Thoracic aorta (tissue), 2 donors: ENCODE data around the gene NAALADL1. TPM values are rescaled to one million over a fixed set of nuclear protein-coding genes. Genes with fewer than 3 reads are reported as not detected.

Source experiments
- ATAC-seq: fragments of 150-250 bp; one replicate; pipeline ENCODE4 v1.8.0; 2017; ENCODE audit warnings: low read depth; ENCODE audit not compliant: insufficient number of reproducible peaks, low FRiP score
- DNase-seq: peaks from one replicate; pipeline ENCODE4 v3.0.0-alpha.2; 2020; ENCODE audit warnings: low spot score
- H3K27ac ChIP-seq, 2 donors: fragments of 200-600 bp; sonication (generic); 1 replicate in 1 of 2; 2 replicates in 1 of 2; pipeline ENCODE4 v1.5.1; 2016; ENCODE audit warnings: mild to moderate bottlenecking in 2 of 2, moderate library complexity in 2 of 2
- H3K27me3 ChIP-seq: fragments of 200-600 bp; sonication (generic); replicated peaks from 2 replicates; pipeline ENCODE4 v1.6.0; 2016; ENCODE audit warnings: mild to moderate bottlenecking; ENCODE audit not compliant: insufficient read depth
- H3K36me3 ChIP-seq: fragments of 200-600 bp; sonication (generic); one replicate; pipeline ENCODE4 v1.5.1; 2016
- H3K4me1 ChIP-seq, 2 donors: fragments of 200-600 bp; sonication (generic); 1 replicate in 1 of 2; 2 replicates in 1 of 2; pipeline versions ENCODE4 v1.5.1 to v1.6.0; 2016; ENCODE audit warnings: low read depth in 2 of 2, mild to moderate bottlenecking in 1 of 2; ENCODE audit not compliant: control insufficient read depth in 1 of 2
- H3K4me3 ChIP-seq: fragments of 200-600 bp; sonication (generic); 2 replicates; pipeline ENCODE4 v1.5.1; 2016; ENCODE audit warnings: mild to moderate bottlenecking
- H3K9me3 ChIP-seq: fragments of 200-600 bp; sonication (generic); 2 replicates; pipeline ENCODE4 v1.5.1; 2016
- total RNA-seq, 2 donors: library from RNA; depleted of rRNA; stranded (reverse); fragments of >200 nt; gene quantifications; one replicate each; pipeline versions ENCODE4 v1.1.0 to v1.2.3, GENCODE V29; 2016
- TF ChIP-seq, protein P1 (sequence below): fragments of 200-600 bp; sonication (generic); IDR thresholded peaks from one replicate; pipeline ENCODE4 v1.5.1; 2019; ENCODE audit warnings: antibody characterized with exemption

NAALADL1 gene
- total RNA-seq, 2 donors from 2014 or later: 25.8 to 47.1 TPM

DNA sequence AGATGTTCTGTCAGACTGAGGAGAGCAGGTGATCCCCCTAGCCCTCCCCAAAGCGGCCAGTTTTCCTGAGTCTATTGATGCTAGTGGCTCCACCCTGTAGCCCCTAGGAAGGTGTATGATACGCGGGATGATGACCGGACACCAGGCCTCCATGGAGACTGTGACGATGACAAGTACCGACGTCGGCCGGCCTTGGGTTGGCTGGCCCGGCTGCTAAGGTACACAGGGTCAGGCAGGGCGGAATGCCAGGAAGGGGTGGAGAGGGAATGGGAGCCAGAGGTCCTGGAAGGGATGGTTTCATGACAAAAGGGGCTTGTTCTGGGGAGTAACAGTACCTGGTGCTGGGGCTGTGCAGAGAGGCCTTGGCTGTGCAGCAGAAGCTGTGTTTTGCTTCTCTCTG, 28.9 kb upstream of the NAALADL1 start:
- Histone ChIP-seq H3K4me3 (no peak overlapping the region), H3K4me1 (peaks cover 10 to 22% of the 10 kb centered on the region in 2 donors), H3K27ac (no peak overlapping the region), H3K27me3 (no peaks in the 10 kb centered on the region), H3K9me3 (no peaks in the 10 kb centered on the region), H3K36me3 (peaks cover 15% of the 10 kb centered on the region)
- DNase-seq (no peak), ATAC-seq (no peak)
- TF ChIP-seq, protein P1, sequence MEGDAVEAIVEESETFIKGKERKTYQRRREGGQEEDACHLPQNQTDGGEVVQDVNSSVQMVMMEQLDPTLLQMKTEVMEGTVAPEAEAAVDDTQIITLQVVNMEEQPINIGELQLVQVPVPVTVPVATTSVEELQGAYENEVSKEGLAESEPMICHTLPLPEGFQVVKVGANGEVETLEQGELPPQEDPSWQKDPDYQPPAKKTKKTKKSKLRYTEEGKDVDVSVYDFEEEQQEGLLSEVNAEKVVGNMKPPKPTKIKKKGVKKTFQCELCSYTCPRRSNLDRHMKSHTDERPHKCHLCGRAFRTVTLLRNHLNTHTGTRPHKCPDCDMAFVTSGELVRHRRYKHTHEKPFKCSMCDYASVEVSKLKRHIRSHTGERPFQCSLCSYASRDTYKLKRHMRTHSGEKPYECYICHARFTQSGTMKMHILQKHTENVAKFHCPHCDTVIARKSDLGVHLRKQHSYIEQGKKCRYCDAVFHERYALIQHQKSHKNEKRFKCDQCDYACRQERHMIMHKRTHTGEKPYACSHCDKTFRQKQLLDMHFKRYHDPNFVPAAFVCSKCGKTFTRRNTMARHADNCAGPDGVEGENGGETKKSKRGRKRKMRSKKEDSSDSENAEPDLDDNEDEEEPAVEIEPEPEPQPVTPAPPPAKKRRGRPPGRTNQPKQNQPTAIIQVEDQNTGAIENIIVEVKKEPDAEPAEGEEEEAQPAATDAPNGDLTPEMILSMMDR: no peak

- Histone ChIP-seq H3K4me1 (peaks cover 10 to 22% of the 10 kb centered on the region in 2 donors), H3K27ac (no peak overlapping the region), H3K4me3 (no peak overlapping the region), H3K9me3 (no peaks in the 10 kb centered on the region), H3K36me3 (peaks cover 15% of the 10 kb centered on the region), H3K27me3 (no peaks in the 10 kb centered on the region)
- TF ChIP-seq, protein P1: no peak
- ATAC-seq (no peak), DNase-seq (no peak)
Observed at GRCh38 chr11:65086809-65087208, 28.5 kb upstream of the NAALADL1 start.

- Histone ChIP-seq H3K27ac (no peak overlapping the region), H3K4me3 (no peak overlapping the region), H3K27me3 (no peaks in the 10 kb centered on the region), H3K9me3 (no peaks in the 10 kb centered on the region), H3K36me3 (peaks cover 15% of the 10 kb centered on the region), H3K4me1 (peaks cover 10 to 22% of the 10 kb centered on the region in 2 donors)
- ATAC-seq: no peak
- no peak for DNase-seq
- TF ChIP-seq, protein P1: no peak
Observed at GRCh38 chr11:65085446-65085845, 27.1 kb upstream of the NAALADL1 start.

DNA sequence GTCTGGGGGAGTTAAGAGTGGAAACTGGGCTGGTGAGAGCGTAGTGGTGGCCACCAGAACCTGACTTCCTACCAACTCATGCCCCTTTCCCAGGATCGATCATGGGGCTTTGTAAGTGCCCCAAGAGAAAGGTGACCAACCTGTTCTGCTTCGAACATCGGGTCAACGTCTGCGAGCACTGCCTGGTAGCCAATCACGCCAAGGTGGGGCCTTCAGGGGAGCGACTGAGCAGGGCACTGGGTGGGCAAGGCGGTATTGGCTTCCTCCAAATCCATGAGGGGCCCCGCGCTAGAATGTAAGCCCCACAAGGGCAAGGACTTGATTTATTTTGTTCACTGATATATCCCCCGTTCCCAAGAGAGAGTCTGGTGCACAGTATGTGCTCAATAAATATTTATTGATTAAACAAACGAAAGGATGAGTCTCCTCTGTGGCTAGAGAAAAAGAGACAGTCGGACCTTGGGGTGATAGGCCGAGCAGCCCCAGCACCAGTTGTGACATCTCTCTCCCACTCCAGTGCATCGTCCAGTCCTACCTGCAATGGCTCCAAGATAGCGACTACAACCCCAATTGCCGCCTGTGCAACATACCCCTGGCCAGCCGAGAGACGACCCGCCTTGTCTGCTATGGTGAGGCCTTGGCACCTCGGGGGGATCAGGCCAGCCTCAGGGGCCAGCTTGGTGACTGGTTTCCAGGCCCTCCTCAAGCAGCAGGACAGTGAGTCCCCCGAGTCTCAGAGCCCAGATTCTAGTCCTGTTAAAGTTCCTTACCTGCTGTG, 26.4 kb upstream of the NAALADL1 start:
- TF ChIP-seq, protein P1: no peak
- no peak for ATAC-seq
- Histone ChIP-seq H3K27me3 (no peaks in the 10 kb centered on the region), H3K36me3 (peaks cover 15% of the 10 kb centered on the region), H3K9me3 (no peaks in the 10 kb centered on the region), H3K27ac (peak overlapping the region; percentile 77 to 83), H3K4me1 (peaks cover 10 to 22% of the 10 kb centered on the region in 2 donors), H3K4me3 (peak overlapping the region; percentile 80)
- no peak for DNase-seq

DNA sequence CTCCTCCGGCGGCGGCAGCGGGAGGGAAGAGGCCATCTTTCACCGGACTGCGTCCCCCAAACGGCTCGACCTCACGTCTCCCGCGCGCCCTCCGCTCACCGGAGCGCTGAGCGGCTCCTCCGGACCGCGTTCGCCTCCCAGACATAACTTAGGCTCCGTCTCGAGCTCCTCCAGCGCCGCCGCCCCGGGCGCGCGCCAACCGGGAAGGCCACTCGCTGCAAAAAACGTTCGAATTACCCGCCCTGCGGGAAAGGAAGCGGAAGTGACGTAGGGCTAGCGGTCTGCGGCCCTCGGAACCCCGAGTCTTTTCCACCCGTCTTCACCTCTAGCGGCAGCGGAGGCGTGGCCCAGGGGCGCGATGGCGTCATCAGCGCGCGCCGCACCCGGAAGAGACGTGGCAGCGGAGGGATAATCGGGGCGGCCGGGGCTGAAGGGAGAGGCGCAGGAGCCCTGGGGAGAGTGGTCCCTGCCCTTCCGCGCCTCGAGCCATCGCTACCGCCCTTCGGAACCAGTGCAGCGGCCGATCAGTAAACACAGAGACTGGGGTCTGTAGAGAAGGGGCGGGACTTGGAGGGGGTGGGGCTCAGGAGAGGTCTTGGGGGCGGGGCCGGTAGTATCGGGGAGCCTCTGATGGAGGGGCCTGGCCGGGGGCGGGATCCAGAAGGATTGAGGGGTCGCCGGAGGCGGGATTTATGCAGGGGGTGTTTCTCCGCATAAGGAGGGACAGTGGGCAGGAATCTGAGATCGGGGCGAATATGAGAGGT, 25.7 kb upstream of the NAALADL1 start, which contains the start of the genes CDCA5 and ZFPL1:
TSS of gene CDCA5 (minus strand) at position 207 of the 764 bp plus-strand sequence. CDS start at position 145, 62 bp downstream.
TSS of gene ZFPL1 (plus strand) at position 389 of the 764 bp plus-strand sequence. CDS start 477 bp downstream, outside the sequence.
- peaks cover 15% of the 10 kb centered on the region for H3K36me3 ChIP-seq
- TF ChIP-seq, protein P1: no peak
- H3K9me3 ChIP-seq: no peaks in the 10 kb centered on the region
- H3K4me3 ChIP-seq: peak within 1 kb of the TSS; percentile 80
- H3K27me3 ChIP-seq: no peaks in the 10 kb centered on the region
- H3K27ac ChIP-seq: peak within 1 kb of the TSS; percentile 77 to 83
- peak; percentile 82 for ATAC-seq
- peak; percentile 85 for DNase-seq
- peaks cover 10 to 22% of the 10 kb centered on the region in 2 donors for H3K4me1 ChIP-seq
